Activated CD4-positive, alpha-beta memory T cell treated with anti-CD3 and anti-CD28 coated beads for 36 hours (primary cell): Measurements from ENCODE around the gene OPRM1. TPM values are rescaled to one million over a fixed set of nuclear protein-coding genes. Genes with fewer than 3 reads are reported as not detected.
"Not testable (repeated sequence)": the region's sequence is repeated elsewhere in the genome, so short reads cannot be mapped to it uniquely, and the experiment has no call there.

Source experiments
- CTCF ChIA-PET: fragments of 350-600 bp; sonication (Branson Sonifier 250); formaldehyde crosslinking; loops from one replicate; lab custom pipeline; 2021; ENCODE audit warnings: antibody characterized with exemption, inconsistent platforms; lab: Charles Lee
- POLR2A ChIA-PET: fragments of 350-600 bp; sonication (Branson Sonifier 250); formaldehyde crosslinking; loops from one replicate; lab custom pipeline; 2021; ENCODE audit warnings: antibody characterized with exemption; lab: Charles Lee
- DNase-seq: peaks from one replicate; pipeline ENCODE4 v3.0.0-alpha.2; 2020
- H3K27ac Mint-ChIP-seq: one replicate; pipeline ENCODE4 v1.8.0; 2021; ENCODE audit warnings: mixed read lengths
- H3K27me3 Mint-ChIP-seq: one replicate; pipeline ENCODE4 v1.8.0; 2021; ENCODE audit warnings: mixed read lengths
- H3K36me3 Mint-ChIP-seq: one replicate; pipeline ENCODE4 v1.8.0; 2021; ENCODE audit warnings: mixed read lengths
- H3K4me1 Mint-ChIP-seq: one replicate; pipeline ENCODE4 v1.8.0; 2021; ENCODE audit warnings: low read depth, mixed read lengths
- H3K4me3 Mint-ChIP-seq: one replicate; pipeline ENCODE4 v1.8.0; 2021; ENCODE audit warnings: mild to moderate bottlenecking, mixed read lengths
- H3K9me3 Mint-ChIP-seq: one replicate; pipeline ENCODE4 v1.8.0; 2021; ENCODE audit warnings: mixed read lengths
- intact Hi-C: fragments of 100-400 bp; cut with micrococcal nuclease; formaldehyde crosslinking; loops from one replicate; pipeline ENCODE4 v1.15.1; 2023
- total RNA-seq, 2 experiments: library from RNA; stranded (reverse); gene quantifications; one replicate each; pipeline ENCODE4 v1.2.3, GENCODE V29; 2021

OPRM1 gene
- total RNA-seq, 2 experiments from 2014 or later = not detected

DNA sequence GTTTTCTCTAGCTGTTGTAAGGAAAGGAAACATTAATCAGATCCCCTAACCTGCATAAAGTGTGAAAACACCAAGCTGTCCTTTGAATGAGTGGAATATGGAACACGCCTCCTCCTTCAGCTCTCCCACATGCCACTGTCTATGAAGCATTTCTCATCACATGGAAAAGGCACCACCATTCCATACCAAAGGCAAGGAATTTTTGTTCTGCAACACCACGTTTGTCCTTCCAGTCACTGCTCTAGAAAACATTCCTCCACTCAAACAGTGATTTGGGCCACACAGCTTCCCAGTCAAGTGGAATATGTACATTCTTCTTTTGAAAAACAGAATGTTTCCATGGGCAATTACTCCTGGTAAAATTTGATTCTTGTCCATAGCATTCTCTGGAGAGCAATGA, 120.1 kb downstream of the OPRM1 start:
- Mint-ChIP-seq H3K4me1 (peaks cover 50% of the 10 kb centered on the region), H3K4me3 (no peak overlapping the region), H3K27me3 (no peaks in the 10 kb centered on the region), H3K36me3 (peaks cover 7% of the 10 kb centered on the region), H3K27ac (no peak overlapping the region), H3K9me3 (no peaks in the 10 kb centered on the region)
- ChIA-PET POLR2A (no interaction called here), CTCF (interaction anchor here (0.6 to 5.9 kb wide), 6 partner anchors 59 to 171 kb away, joined by 3 to 105 read pairs (median 4); no protein-coding TSS in a partner anchor)
- DNase-seq = no peak
- intact Hi-C loops = loop anchor here (5.0 to 10.0 kb wide), 3 partner anchors 448 to 646 kb away; no protein-coding TSS in a partner anchor

DNA sequence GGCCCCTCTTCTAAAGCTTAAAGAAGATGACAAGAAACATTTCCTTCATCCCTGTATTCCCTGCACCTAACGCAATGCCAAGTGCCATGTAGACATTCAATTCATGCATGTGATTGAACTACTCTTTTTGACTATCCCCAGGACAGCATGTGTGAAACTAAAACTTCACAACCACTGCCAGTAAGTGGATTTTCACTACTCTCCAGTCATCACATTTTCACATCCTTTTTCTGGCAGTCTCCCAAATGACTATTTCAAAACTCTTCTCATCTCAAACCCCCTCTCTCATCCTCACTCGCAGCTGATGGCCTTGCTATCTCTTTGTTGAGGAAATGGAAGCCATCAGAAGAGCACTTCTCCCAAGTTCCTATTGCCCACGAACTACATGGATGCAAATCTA, 122.6 kb downstream of the OPRM1 start:
- no peaks in the 10 kb centered on the region for H3K27me3 Mint-ChIP-seq
- no peaks in the 10 kb centered on the region for H3K9me3 Mint-ChIP-seq
- H3K4me3 Mint-ChIP-seq = no peak overlapping the region
- DNase-seq = peak; percentile 33
- CTCF ChIA-PET = interaction anchor here (0.6 to 5.9 kb wide), 3 partner anchors 10 to 115 kb away, joined by 3 to 105 read pairs (median 3); no protein-coding TSS in a partner anchor
- peaks cover 48% of the 10 kb centered on the region for H3K4me1 Mint-ChIP-seq
- no peak overlapping the region for H3K27ac Mint-ChIP-seq
- intact Hi-C loops = no loop called here
- peaks cover 11% of the 10 kb centered on the region for H3K36me3 Mint-ChIP-seq
- POLR2A ChIA-PET = interaction anchor here (0.6 to 1.5 kb wide), 2 partner anchors 42 to 503 kb away, joined by 3 read pairs; no protein-coding TSS in a partner anchor

DNA sequence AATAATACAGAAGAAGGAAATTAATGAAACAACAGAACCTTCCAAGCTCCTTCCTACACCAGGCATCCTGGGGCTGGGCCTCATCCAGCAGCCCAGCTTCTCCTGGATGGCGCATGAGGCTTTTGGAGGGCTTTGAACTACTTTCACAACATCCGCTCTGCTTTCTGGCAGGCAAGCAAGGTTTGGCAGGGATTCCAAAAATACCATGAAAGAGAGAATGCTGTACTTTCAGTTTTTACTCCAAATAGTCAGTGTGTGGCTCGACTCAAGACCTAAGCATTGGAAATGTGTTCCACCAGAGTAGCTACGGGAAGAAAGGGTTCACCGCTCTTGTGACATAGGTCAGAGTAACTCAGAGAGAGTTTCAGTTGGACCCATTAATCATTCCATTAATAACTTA, 125.4 kb downstream of the OPRM1 start:
- Mint-ChIP-seq H3K27ac (peak overlapping the region; percentile 6), H3K36me3 (peaks cover 23% of the 10 kb centered on the region), H3K27me3 (no peaks in the 10 kb centered on the region), H3K4me3 (no peak overlapping the region), H3K9me3 (no peaks in the 10 kb centered on the region), H3K4me1 (peaks cover 40% of the 10 kb centered on the region)
- ChIA-PET CTCF (interaction anchor here (1.3 to 3.6 kb wide), 5 partner anchors 10 to 511 kb away, joined by 3 to 19 read pairs (median 4); no protein-coding TSS in a partner anchor), POLR2A (no interaction called here)
- no peak for DNase-seq
- intact Hi-C loops = no loop called here

DNA sequence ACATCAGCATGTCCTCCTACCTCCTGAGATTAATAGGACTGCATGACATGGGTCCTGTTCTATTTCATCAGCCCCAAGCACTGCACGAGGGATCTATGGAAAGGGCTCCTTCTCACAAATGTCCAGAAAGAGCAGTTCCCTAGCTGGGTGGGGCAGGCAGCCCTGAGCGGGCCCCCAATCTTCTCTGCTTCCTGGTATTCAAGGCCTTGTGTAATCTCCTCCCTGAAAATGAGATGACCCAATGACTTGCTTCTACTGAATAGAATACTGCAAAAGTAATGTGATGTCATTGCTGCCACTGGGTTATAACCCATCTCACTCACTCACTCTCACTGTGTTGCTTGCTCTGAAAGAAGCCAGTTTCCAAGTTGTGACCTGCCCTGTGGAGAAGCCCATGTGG, 126.4 kb downstream of the OPRM1 start:
- H3K27me3 Mint-ChIP-seq = no peaks in the 10 kb centered on the region
- H3K4me3 Mint-ChIP-seq = no peak overlapping the region
- H3K4me1 Mint-ChIP-seq = peaks cover 45% of the 10 kb centered on the region
- H3K36me3 Mint-ChIP-seq = peaks cover 26% of the 10 kb centered on the region
- H3K27ac Mint-ChIP-seq = no peak overlapping the region
- ChIA-PET CTCF (interaction anchor here (0.6 to 3.6 kb wide), 5 partner anchors 11 to 205 kb away, joined by 3 to 19 read pairs (median 3); no protein-coding TSS in a partner anchor), POLR2A (no interaction called here)
- DNase-seq = no peak
- H3K9me3 Mint-ChIP-seq = no peaks in the 10 kb centered on the region
- intact Hi-C loops = no loop called here

DNA sequence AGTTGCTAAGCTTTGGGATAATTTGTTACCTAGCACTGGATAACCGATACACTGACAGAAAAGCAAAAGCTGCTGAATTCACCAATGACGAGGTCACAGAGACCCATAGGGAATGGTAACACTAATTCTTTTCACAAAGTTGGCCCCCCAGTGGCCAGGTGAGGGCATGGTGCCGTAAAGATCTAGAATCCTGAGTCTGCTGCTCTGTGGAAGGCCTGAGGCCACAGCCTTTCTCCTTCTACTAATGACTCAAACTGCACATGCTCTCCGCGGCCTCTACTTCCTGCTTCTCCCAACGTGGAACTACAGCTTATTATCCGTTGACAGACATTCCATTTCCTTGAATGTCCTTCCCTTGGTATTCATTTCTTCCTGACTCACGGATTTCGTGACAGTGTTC, 127.1 kb downstream of the OPRM1 start:
- H3K27ac Mint-ChIP-seq = no peak overlapping the region
- no peak overlapping the region for H3K4me3 Mint-ChIP-seq
- peaks cover 43% of the 10 kb centered on the region for H3K4me1 Mint-ChIP-seq
- intact Hi-C loops = no loop called here
- CTCF ChIA-PET = interaction anchor here (0.6 to 3.6 kb wide), 4 partner anchors 8 to 111 kb away, joined by 3 to 19 read pairs (median 11); no protein-coding TSS in a partner anchor
- H3K36me3 Mint-ChIP-seq = peaks cover 27% of the 10 kb centered on the region
- no peak for DNase-seq
- POLR2A ChIA-PET = no interaction called here
- H3K9me3 Mint-ChIP-seq = no peaks in the 10 kb centered on the region
- H3K27me3 Mint-ChIP-seq = no peaks in the 10 kb centered on the region

DNA sequence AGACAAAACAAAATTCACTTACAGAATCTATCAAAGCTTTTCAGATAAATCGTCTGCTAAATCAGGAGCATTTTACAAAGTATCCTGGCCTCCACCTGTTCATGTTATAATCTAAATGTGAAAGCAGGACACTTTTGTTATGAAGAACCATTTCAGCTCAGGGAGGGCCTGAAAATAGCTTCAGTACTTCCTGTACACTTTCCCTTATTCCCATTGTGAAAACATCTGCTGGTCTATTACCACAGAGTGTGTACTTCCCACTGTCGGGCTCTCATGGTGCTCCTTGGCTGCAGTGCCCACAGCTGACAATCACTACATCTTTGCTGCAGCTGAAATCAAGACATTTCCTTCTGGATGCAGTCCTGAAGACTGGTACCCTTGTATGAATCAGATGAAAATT, 128.1 kb downstream of the OPRM1 start:
- H3K36me3 Mint-ChIP-seq = peaks cover 30% of the 10 kb centered on the region
- intact Hi-C loops = no loop called here
- H3K27ac Mint-ChIP-seq = no peak overlapping the region
- ChIA-PET POLR2A (no interaction called here), CTCF (interaction anchor here (1.2 kb wide), 1 partner anchor 9 kb away, joined by 6 read pairs; no protein-coding TSS in a partner anchor)
- H3K27me3 Mint-ChIP-seq = no peaks in the 10 kb centered on the region
- no peak overlapping the region for H3K4me3 Mint-ChIP-seq
- H3K9me3 Mint-ChIP-seq = no peaks in the 10 kb centered on the region
- H3K4me1 Mint-ChIP-seq = peaks cover 43% of the 10 kb centered on the region
- no peak for DNase-seq

DNA sequence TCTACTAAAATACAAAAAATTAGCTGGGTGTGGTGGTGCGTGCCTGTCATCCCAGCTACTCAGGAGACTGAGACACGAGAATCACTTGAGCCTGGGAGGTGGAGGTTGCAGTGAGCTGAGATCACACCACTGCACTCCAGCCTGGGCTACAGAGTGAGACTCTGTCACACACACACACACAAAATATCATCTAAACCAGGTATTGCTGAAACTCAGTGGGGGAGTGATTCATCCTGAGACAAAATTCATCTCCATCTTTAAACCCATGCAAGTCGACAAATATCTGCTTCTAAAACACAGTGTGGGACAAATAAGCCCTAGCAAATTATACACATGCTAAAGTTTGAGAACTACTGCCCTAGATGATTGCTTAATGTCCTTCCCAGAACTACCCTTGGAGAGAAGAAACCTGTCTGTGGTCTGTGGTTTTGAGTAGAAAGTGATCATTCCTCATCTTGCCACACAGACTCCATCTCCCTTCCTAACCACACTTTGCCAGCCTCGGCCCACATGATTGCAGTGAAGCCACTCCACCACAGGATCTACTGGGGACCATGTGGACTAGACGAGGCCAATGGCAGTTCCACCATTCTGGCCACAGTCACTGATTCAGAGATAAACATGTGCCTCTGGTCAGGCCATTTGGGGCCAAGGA, 130.3 kb downstream of the OPRM1 start:
- peaks cover 7% of the 10 kb centered on the region for H3K9me3 Mint-ChIP-seq
- H3K36me3 Mint-ChIP-seq = peaks cover 43% of the 10 kb centered on the region
- no peaks in the 10 kb centered on the region for H3K27me3 Mint-ChIP-seq
- peak; percentile 53 for DNase-seq
- intact Hi-C loops = loop anchor here (1.0 kb wide), 1 partner anchor 12 kb away; no protein-coding TSS in a partner anchor
- POLR2A ChIA-PET = interaction anchor here (0.6 kb wide), 1 partner anchor 1173 kb away, joined by 3 read pairs; no protein-coding TSS in a partner anchor
- CTCF ChIA-PET = interaction anchor here (0.8 to 4.6 kb wide), 3 partner anchors 11 to 108 kb away, joined by 3 to 20 read pairs (median 5); no protein-coding TSS in a partner anchor
- no peak overlapping the region for H3K4me3 Mint-ChIP-seq
- H3K4me1 Mint-ChIP-seq = peaks cover 57% of the 10 kb centered on the region
- peak overlapping the region; percentile 10 for H3K27ac Mint-ChIP-seq

DNA sequence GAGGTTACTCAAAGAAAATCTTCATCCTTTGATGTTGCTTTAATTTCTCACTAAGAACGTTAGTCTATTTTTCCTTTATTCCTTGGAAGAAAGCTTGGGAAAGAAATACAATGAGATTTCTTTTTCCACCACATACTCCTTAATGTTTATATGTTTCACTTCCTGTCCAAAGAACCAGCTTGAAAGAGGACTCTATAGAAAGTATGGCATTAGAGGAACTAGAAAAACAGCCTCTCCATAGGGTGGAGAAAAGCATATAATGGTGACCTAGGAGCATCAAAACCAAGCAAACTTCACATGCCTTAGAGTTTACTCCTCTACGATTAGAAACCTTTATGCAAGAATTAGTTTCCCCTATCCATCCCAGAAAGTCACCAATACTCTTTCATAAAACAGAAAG, 131.1 kb downstream of the OPRM1 start:
- H3K4me3 Mint-ChIP-seq = no peak overlapping the region
- POLR2A ChIA-PET = no interaction called here
- no peak overlapping the region for H3K27ac Mint-ChIP-seq
- H3K9me3 Mint-ChIP-seq = peaks cover 7% of the 10 kb centered on the region
- H3K36me3 Mint-ChIP-seq = peaks cover 49% of the 10 kb centered on the region
- CTCF ChIA-PET = interaction anchor here (0.8 to 4.6 kb wide), 4 partner anchors 12 to 107 kb away, joined by 3 to 20 read pairs (median 4); no protein-coding TSS in a partner anchor
- DNase-seq = no peak
- intact Hi-C loops = no loop called here
- no peaks in the 10 kb centered on the region for H3K27me3 Mint-ChIP-seq
- H3K4me1 Mint-ChIP-seq = peaks cover 60% of the 10 kb centered on the region

DNA sequence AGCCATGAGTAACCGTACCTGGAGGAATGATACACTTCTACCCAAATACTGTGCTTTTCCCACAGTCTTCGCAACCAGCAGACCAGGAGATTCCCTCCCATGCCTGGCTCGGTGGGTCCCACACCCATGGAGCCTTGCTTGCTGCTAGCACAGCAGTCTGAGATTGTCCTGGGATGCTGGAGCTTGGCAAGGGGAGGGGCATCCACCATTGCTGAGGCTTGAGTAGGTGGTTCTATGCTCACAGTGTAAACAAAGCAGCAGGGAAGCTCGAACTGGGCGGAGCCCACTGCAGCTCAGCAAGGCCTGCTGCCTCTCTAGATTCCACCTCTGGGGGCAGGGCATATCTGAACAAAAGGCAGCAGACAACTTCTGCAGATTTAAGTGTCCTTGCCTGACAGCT, 133.4 kb downstream of the OPRM1 start:
- peak; percentile 23 for DNase-seq
- H3K27ac Mint-ChIP-seq, H3K27me3 Mint-ChIP-seq, intact Hi-C loops, H3K4me3 Mint-ChIP-seq: not testable (repeated sequence)
- CTCF ChIA-PET = interaction anchor here (0.7 to 4.6 kb wide), 2 partner anchors 11 to 105 kb away, joined by 3 to 20 read pairs; no protein-coding TSS in a partner anchor
- peaks cover 27% of the 10 kb centered on the region for H3K9me3 Mint-ChIP-seq
- peaks cover 61% of the 10 kb centered on the region for H3K36me3 Mint-ChIP-seq
- H3K4me1 Mint-ChIP-seq = peaks cover 59% of the 10 kb centered on the region
- POLR2A ChIA-PET = interaction anchor here (1.3 kb wide), 1 partner anchor 52 kb away, joined by 3 read pairs; no protein-coding TSS in a partner anchor

DNA sequence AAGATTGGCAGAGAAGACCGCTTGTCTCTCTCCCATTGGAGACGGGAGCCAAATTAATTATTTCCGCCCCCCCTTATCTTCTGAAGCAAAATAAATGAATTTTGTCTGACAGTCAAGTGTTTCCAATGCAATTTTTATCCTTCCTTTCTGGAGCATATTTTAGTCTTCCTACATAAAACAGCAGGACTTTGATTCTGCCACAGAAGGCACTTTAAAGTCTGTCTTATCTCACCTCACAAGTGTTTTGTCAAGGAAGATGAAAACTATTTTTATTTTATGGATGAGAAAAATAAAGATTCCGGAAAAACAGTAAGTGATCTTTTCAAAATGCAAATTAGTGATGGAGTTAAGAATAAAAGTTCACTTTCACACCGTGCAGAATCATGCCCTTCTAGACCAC, 140.4 kb downstream of the OPRM1 start:
- peaks cover 31% of the 10 kb centered on the region for H3K9me3 Mint-ChIP-seq
- intact Hi-C loops = no loop called here
- H3K27me3 Mint-ChIP-seq = no peaks in the 10 kb centered on the region
- H3K36me3 Mint-ChIP-seq = peaks cover 51% of the 10 kb centered on the region
- H3K4me1 Mint-ChIP-seq = peaks cover 51% of the 10 kb centered on the region
- H3K4me3 Mint-ChIP-seq = no peak overlapping the region
- ChIA-PET CTCF (no interaction called here), POLR2A (no interaction called here)
- no peak for DNase-seq
- no peak overlapping the region for H3K27ac Mint-ChIP-seq

DNA sequence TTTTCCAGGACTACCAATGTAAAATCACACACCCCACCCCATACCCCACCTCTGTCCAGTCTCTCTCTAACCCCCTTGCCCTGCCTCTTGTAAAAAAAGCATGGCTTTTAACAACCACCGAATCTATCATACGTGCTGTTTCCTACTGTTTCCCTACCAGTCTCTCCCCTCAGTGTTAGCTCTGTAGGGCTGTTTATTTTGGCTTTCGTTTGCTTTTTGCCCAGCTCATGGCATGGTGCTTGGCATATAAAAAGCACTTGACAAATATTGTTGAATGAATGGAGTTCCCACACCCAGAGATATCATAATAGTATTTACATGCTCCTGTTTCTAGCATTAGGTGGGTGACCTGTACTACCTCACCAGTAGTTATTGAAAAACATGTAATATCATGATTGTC, 148.2 kb downstream of the OPRM1 start:
- CTCF ChIA-PET = no interaction called here

DNA sequence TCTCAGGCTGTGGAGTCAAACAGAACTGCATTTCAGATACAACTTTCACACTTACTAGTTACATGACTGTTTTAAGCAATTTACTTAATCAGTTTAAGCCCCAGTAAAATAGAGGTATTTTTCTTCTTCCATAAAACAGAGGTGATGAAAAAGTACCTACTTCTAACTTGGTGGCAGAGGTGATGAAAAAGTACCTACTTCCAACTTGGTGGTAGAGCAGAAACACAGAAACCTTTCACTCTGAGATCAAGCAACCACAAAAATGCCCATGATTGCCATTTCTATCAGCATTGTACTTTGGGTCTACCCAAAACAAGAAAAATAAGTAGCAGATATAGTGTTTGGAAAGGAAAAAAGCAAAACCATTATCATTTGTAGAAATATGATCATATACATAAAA, 148.7 kb downstream of the OPRM1 start:
- ChIA-PET POLR2A (no interaction called here), CTCF (no interaction called here)
- Mint-ChIP-seq H3K36me3 (peaks cover 30% of the 10 kb centered on the region), H3K4me1 (peaks cover 41% of the 10 kb centered on the region), H3K27me3 (no peaks in the 10 kb centered on the region), H3K9me3 (peaks cover 3% of the 10 kb centered on the region), H3K4me3 (no peak overlapping the region), H3K27ac (peak overlapping the region; percentile 51)
- intact Hi-C loops = loop anchor here (2.0 kb wide), 1 partner anchor 31 kb away; no protein-coding TSS in a partner anchor
- DNase-seq = no peak

More for the DNA sequence above, 148.2 kb downstream of the OPRM1 start:
- POLR2A ChIA-PET = no interaction called here
- Mint-ChIP-seq H3K36me3 (peaks cover 29% of the 10 kb centered on the region), H3K4me1 (peaks cover 36% of the 10 kb centered on the region), H3K27ac (no peak overlapping the region), H3K4me3 (no peak overlapping the region), H3K27me3 (no peaks in the 10 kb centered on the region), H3K9me3 (peaks cover 6% of the 10 kb centered on the region)
- intact Hi-C loops = loop anchor here (2.0 kb wide), 1 partner anchor 32 kb away; no protein-coding TSS in a partner anchor
- no peak for DNase-seq
